IPS DF 6.9 (cell line): ENCODE measurements around the gene TMEM40.
"Not testable (repeated sequence)": the region's sequence is repeated elsewhere in the genome, so short reads cannot be mapped to it uniquely, and the experiment has no call there.

Experiments used
- DNase-seq: peaks from one replicate; pipeline ENCODE4 v3.0.0-alpha.2; 2013; ENCODE audit warnings: low read depth, low spot score
- H3K27ac ChIP-seq: one replicate; pipeline ENCODE4 v1.5.1; 2013; ENCODE audit warnings: low read length, control low read depth
- H3K27me3 ChIP-seq: 2 replicates; pipeline ENCODE4 v1.6.1; 2013; ENCODE audit warnings: mild to moderate bottlenecking, low read length; ENCODE audit not compliant: control insufficient read depth, insufficient read depth
- H3K36me3 ChIP-seq: 2 replicates; pipeline ENCODE4 v1.6.1; 2013; ENCODE audit warnings: low read length; ENCODE audit not compliant: control insufficient read depth, insufficient read depth
- H3K4me1 ChIP-seq: 2 replicates; pipeline ENCODE4 v1.6.1; 2013; ENCODE audit warnings: low read length; ENCODE audit not compliant: control insufficient read depth, insufficient read depth
- H3K4me3 ChIP-seq: 2 replicates; pipeline ENCODE4 v1.5.1; 2013; ENCODE audit warnings: mild to moderate bottlenecking, low read length
- H3K9me3 ChIP-seq: 2 replicates; pipeline ENCODE4 v1.6.1; 2013; ENCODE audit warnings: low read length, inconsistent platforms; ENCODE audit not compliant: control insufficient read depth, insufficient read depth
- WGBS: extraction: QIAGEN DNeasy Blood & Tissue Kit; methylation state at CpG from one replicate; pipeline ENCODE4 v1.1.7; 2013; ENCODE audit warnings: mixed read lengths, missing lambda C conversion rate; ENCODE audit not compliant: insufficient read length, insufficient coverage; 5-methylcytosine and 5-hydroxymethylcytosine counted together

TMEM40 gene

DNA sequence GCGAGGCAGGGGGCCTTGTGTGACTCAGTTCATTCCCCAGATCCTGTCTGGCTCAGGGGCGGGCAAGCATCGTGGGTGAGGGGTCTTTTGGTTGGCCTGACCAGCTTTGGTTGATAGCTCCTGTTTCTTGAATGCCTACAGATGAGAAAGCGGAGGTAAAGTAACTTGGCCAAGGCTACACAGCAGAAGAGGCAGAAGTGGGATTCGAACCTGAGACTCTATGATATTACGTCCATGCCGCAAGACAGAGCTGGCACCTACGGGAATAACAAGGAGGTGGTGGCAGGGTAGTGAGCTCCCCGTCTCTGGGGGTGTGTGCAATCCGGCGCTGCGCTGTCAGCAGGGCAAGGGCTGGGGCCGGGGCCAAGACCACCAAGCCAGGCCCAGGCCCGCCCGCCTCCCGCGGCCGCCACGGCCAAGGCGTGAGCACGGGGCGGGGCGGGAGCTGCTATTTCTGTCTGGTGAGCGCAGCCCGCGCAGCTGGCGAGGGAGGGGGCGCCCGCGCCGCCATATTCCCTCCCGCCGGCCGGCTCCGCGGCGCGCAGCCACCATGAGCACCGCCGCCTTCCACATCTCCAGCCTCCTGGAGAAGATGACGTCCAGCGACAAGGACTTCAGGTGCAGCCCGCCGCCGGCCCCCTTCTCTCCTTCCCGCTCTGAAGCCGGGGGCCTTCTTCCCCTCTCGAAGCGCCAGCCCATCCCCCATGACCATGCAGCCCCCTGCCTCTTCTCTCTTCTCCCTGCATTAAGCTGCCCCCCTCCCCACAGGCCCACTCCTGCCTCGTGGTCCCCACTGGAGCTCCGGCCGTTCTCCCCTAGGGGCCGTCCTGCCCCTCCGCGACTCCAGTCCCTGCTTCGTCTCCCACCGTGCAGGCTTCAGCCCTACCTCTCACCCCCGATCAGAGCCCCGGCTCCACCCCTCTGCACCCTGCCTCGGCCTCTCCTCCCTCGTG lies 37.4 kb upstream of the TMEM40 start, which contains the start of gene CAND2:
TSS of gene CAND2 (plus strand) at position 510 of the 953 bp plus-strand sequence. CDS start at position 551, 41 bp downstream.
- H3K9me3 ChIP-seq: no peaks in the 10 kb centered on the region
- no peak within 1 kb of the TSS for H3K27ac ChIP-seq
- peak within 1 kb of the TSS; percentile 96 for H3K4me3 ChIP-seq
- H3K4me1 ChIP-seq: peaks cover 3% of the 10 kb centered on the region
- DNase-seq: no peak
- no peaks in the 10 kb centered on the region for H3K27me3 ChIP-seq
- H3K36me3 ChIP-seq: no peaks in the 10 kb centered on the region
- no CpG with 5 or more reads among the region's 61 CpGs for WGBS

DNA sequence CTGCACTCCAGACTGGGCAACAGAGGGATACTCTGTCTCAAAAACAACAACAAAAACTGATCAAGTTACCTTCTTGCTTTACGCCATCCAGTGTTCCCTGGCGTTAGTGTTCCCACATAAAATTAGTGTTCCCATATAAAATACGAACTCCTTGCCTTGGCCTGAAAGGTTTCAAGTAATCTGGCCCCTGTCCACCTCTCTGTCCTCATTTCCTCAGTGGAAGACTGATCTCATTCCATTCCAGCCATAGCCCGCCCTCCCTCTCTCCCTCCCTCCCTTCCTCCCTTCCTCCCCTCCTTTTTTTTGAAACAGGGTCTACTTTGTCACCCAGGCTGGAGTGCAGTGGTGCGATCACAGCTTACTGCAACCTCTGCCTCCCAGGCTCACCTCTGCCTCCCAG lies 34.6 kb upstream of the TMEM40 start:
- H3K36me3 ChIP-seq: no peaks in the 10 kb centered on the region
- DNase-seq: no peak
- WGBS: no CpG with 5 or more reads among the region's 5 CpGs
- H3K9me3 ChIP-seq: no peaks in the 10 kb centered on the region
- peaks cover 3% of the 10 kb centered on the region for H3K4me1 ChIP-seq
- H3K27me3 ChIP-seq: no peaks in the 10 kb centered on the region
- H3K27ac ChIP-seq: no peak overlapping the region
- no peak overlapping the region for H3K4me3 ChIP-seq

DNA sequence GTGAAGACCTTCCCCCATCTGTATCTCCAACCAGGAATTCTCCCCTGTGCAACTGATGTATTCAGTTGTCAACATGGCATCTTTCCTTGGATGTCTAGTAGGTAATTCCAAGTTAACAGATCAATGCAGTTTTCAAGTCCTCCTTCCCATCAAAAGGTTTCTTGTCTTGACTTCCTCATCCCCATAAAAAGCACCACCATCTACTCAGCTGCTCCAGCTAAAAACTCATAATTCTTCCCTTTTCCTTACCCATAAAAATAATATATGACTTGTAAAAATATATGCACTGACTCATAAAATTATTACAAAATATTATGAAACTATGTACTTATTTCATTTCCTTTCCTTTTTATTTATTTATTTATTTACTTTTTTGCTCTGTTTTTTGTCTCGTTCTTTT lies 32.4 kb upstream of the TMEM40 start:
- Histone ChIP-seq H3K27me3 (no peaks in the 10 kb centered on the region), H3K4me1 (no peaks in the 10 kb centered on the region), H3K9me3 (no peaks in the 10 kb centered on the region), H3K27ac (no peak overlapping the region), H3K4me3 (no peak overlapping the region), H3K36me3 (no peaks in the 10 kb centered on the region)
- no peak for DNase-seq
- no CpG with 5 or more reads among the region's 1 CpG for WGBS

DNA sequence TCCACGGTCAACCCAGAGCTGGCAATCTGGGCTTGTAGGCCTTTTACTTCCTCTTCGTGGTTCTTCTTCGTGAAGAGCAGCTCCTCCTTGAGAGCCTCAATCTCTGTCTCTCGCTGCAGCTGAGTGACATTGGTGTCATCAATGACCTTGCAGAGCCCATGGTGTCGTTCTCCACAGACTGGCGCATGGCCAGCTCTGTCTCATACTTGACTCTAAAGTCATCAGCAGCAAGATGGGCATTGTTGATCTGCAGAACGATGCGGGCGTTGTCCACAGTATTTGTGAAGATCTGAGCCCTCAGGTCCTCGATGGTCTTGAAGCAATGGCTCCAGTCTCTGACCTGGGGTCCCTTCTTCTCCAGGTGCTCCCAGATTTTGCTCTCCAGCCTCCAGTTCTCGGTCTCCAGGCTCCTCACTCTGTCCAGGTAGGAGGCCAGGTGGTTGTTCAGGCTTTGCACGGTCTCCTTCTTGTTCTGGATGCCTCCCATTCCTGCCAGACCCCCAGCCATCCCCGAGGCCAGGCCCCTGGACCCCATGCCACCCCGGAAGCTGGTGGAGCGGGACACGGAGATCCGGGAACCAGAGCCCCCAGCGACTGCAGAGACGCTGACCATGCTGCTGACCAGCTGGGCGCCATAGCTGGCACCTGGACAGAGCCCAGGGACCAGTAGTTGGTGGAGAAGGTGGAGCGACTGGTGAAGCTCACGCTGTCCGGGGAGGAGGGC lies 29.1 kb upstream of the TMEM40 start:
- H3K4me1 ChIP-seq, H3K27me3 ChIP-seq, H3K27ac ChIP-seq, H3K36me3 ChIP-seq, H3K9me3 ChIP-seq, H3K4me3 ChIP-seq, DNase-seq: not testable (repeated sequence)
- no CpG with 5 or more reads among the region's 23 CpGs for WGBS

DNA sequence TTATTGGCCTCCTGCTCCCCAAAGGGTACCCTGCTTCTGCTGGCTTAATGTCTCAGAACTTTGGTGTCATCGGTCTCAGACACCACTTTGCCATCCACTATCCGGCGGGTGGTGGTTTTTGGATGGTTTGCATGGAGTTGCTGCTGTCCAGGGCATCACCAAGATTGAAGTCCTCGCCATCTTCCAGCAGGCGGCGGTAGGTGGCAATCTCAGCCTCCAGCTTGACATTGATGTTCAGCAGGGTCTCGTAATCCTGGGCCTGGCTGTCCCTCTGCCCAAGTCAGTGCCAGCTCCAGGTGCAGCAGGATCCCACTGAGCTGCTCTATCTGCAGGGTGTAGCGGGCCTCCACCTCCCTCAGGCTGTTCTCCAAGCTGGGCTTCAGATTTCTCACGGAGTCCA lies 28.3 kb upstream of the TMEM40 start:
- no CpG with 5 or more reads among the region's 9 CpGs for WGBS
- not testable (repeated sequence) for H3K9me3 ChIP-seq, H3K36me3 ChIP-seq, H3K27me3 ChIP-seq, H3K27ac ChIP-seq, H3K4me3 ChIP-seq, H3K4me1 ChIP-seq
- peak; percentile 55 for DNase-seq

DNA sequence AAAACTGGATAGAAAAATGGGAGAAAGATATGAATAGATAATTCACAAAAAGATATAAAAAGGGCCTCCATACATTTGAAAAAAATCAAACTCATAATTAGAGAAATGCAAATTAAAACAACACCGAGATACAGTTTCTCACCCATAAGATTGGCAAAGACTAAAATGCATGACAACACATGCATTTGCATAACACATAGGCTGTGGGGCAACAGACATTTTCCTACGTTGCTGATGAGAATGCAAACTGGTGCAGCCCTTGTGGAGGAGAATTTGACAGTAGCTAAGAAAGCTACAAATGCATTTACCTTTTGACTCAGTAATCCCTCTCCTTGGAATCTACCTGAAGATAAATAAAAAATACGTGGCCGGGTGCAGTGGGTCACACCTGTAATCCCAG lies 26.0 kb upstream of the TMEM40 start:
- Histone ChIP-seq H3K27ac (no peak overlapping the region), H3K9me3 (no peaks in the 10 kb centered on the region), H3K4me3 (no peak overlapping the region), H3K27me3 (no peaks in the 10 kb centered on the region), H3K4me1 (no peaks in the 10 kb centered on the region; the same call in 1 of the 2 replicates), H3K36me3 (no peaks in the 10 kb centered on the region)
- no CpG with 5 or more reads among the region's 4 CpGs for WGBS
- no peak for DNase-seq

DNA sequence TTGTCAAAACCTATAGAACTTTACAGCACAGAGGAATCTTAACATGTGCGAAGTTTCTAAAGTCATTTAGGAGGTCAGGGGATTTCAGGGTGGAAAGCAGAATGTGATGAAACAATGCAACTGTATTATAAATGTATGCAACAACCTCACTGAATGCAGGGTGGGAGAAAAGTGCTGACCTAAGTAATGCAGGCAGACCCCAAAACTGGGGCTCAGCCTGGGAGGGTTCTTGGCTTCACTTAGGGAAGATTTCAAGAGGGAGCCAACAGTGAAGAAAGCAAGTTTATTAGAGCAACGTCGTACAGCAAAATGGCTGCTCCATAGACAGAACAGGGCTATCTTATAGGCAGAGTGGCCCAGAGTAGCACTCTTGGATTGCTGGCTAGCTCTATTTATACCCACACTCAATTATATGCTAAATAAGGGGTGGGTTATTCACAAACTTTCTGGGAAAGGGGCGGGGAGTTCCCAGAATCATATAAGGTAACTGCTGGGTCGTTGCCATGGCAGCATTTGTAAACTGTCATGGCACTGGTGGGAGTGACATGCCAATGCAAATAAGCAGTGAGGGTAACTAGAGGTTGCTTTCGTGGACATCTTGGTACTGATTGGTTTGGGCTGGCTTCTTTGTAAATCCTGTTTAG lies 23.2 kb upstream of the TMEM40 start:
- Histone ChIP-seq H3K9me3 (no peaks in the 10 kb centered on the region), H3K36me3 (no peaks in the 10 kb centered on the region), H3K4me3 (no peak overlapping the region), H3K4me1 (no peaks in the 10 kb centered on the region; the same call in 1 of the 2 replicates), H3K27ac (no peak overlapping the region), H3K27me3 (no peaks in the 10 kb centered on the region)
- no peak for DNase-seq
- WGBS: no CpG with 5 or more reads among the region's 6 CpGs

DNA sequence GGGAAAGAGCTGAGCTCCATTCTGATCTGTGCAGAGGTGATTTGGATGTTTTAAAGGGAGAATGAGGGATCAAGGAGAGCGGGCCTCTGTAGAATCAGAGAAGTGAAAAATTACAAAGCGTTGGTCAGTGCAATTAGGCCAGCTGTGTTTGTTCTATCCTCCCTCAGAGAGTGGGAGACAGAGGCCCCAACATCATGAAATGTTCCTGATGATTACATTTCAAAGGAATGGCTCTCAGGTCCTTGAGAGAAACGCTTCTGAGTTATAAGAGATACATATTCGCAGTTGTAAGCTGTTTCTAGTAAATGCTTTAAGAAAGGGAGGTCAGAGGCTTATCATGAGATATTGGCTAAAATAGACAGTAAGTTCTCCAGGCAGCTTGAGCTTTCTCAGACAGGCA lies 21.7 kb upstream of the TMEM40 start:
- WGBS: no CpG with 5 or more reads among the region's 4 CpGs
- Histone ChIP-seq H3K36me3 (no peaks in the 10 kb centered on the region), H3K27ac (no peak overlapping the region), H3K4me1 (no peaks in the 10 kb centered on the region; the same call in 1 of the 2 replicates), H3K27me3 (no peaks in the 10 kb centered on the region), H3K9me3 (no peaks in the 10 kb centered on the region), H3K4me3 (no peak overlapping the region)
- no peak for DNase-seq

DNA sequence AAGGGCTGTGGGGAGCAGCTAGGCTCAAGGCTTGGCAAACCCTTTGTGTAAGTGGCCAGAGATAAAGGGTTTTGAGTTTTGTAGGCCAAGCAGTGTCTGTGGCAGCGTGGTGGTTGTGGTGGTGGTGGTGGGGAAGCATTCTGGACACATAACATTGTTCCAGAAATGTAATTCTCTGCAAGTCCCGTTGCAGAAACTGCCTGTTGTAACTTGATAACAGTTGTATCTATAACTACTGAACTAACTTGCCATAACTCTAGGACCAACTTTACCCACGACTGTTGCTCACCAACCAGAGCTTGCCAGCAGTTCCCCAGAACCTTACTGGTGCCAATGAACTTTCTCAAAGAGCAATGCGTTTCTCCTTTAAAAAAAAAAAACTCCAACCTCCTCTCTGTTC lies 18.1 kb upstream of the TMEM40 start:
- no peak for DNase-seq
- no peaks in the 10 kb centered on the region for H3K4me1 ChIP-seq

DNA sequence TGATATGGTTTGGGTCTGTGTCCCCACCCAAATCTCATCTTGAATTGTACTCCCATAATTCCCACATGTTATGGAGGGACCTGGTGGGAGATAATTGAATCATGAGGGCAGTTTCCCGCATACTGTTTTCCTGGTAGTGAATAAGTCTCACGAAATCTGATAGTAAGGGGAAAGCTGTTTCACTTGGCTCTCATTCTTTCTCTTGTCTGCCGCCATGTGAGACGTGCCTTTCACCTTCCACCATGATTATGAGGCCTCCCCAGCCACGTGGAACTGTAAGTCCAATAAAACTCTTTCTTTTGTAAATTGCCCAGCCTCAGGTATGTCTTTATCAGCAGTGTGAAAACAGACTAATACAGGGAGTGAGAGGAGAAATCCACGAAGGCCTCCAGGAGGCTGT lies 16.9 kb upstream of the TMEM40 start:
- H3K27ac ChIP-seq, H3K36me3 ChIP-seq, H3K27me3 ChIP-seq, H3K4me3 ChIP-seq, H3K4me1 ChIP-seq, H3K9me3 ChIP-seq, DNase-seq: not testable (repeated sequence)
- WGBS: no CpG with 5 or more reads among the region's 6 CpGs

More for the DNA sequence above, 18.1 kb upstream of the TMEM40 start:
- Histone ChIP-seq H3K27ac (no peak overlapping the region), H3K4me3 (no peak overlapping the region), H3K27me3 (no peaks in the 10 kb centered on the region), H3K9me3 (no peaks in the 10 kb centered on the region), H3K36me3 (no peaks in the 10 kb centered on the region)
- no CpG with 5 or more reads among the region's 4 CpGs for WGBS
